Activated CD4-positive, alpha-beta T cell treated with anti-CD3 and anti-CD28 coated beads for 36 hours (primary cell): ENCODE results near the gene SLC9A9. TPM values are rescaled to one million over a fixed set of nuclear protein-coding genes. Genes with fewer than 3 reads are reported as not detected.

Experiments used
- ATAC-seq: fragments of 200-7000 bp; cut with Tn5 transposase; one replicate; pipeline ENCODE4 v1.10.0; 2021; ENCODE audit warnings: mild to moderate bottlenecking, moderate library complexity
- CTCF ChIA-PET: fragments of 350-600 bp; sonication (Branson Sonifier 250); formaldehyde crosslinking; loops from one replicate; lab custom pipeline; 2021; ENCODE audit warnings: antibody characterized with exemption; lab: Charles Lee
- POLR2A ChIA-PET: fragments of 350-600 bp; sonication (Branson Sonifier 250); formaldehyde crosslinking; loops from one replicate; lab custom pipeline; 2021; ENCODE audit warnings: antibody characterized with exemption, inconsistent platforms; lab: Charles Lee
- DNase-seq: peaks from one replicate; pipeline ENCODE4 v3.0.0-alpha.2; 2020
- H3K27ac Mint-ChIP-seq: one replicate; pipeline ENCODE4 v1.8.0; 2021; ENCODE audit warnings: mixed read lengths
- H3K27me3 Mint-ChIP-seq: one replicate; pipeline ENCODE4 v1.8.0; 2021; ENCODE audit warnings: mixed read lengths
- H3K36me3 Mint-ChIP-seq: one replicate; pipeline ENCODE4 v1.8.0; 2021; ENCODE audit warnings: low read depth, mixed read lengths
- H3K4me1 Mint-ChIP-seq: one replicate; pipeline ENCODE4 v1.8.0; 2021; ENCODE audit warnings: mixed read lengths
- H3K4me3 Mint-ChIP-seq: one replicate; pipeline ENCODE4 v1.8.0; 2021; ENCODE audit warnings: mild to moderate bottlenecking, moderate library complexity, mixed read lengths
- H3K9me3 Mint-ChIP-seq: one replicate; pipeline ENCODE4 v1.8.0; 2021; ENCODE audit warnings: low read depth, mixed read lengths
- intact Hi-C, 2 experiments: fragments of 100-400 bp; cut with DNase I in 1 of 2; cut with micrococcal nuclease in 1 of 2; formaldehyde crosslinking; loops; one replicate each; pipeline versions ENCODE4 v1.14.2 to v1.15.1; 2022 to 2024; cut with DNase I, micrococcal nuclease
- total RNA-seq, 2 experiments: library from RNA; stranded (reverse); gene quantifications; one replicate each; pipeline ENCODE4 v1.2.3, GENCODE V29; 2021

SLC9A9 gene
- total RNA-seq, 2 experiments from 2014 or later: 1.4 to 1.6 TPM

- DNase-seq: no peak
- intact Hi-C loops: no loop called here
- no peaks in the 10 kb centered on the region for H3K9me3 Mint-ChIP-seq
- H3K27me3 Mint-ChIP-seq: no peaks in the 10 kb centered on the region
- CTCF ChIA-PET: interaction anchor here (1.1 to 1.6 kb wide), 2 partner anchors 13 to 313 kb away, joined by 4 read pairs; no protein-coding TSS in a partner anchor
- H3K36me3 Mint-ChIP-seq: no peaks in the 10 kb centered on the region
- POLR2A ChIA-PET: interaction anchor here (1.0 kb wide), 1 partner anchor 19 kb away, joined by 4 read pairs; no protein-coding TSS in a partner anchor
- peak; percentile 39 for ATAC-seq
- no peak overlapping the region for H3K4me3 Mint-ChIP-seq
- H3K4me1 Mint-ChIP-seq: peaks cover 28% of the 10 kb centered on the region
- no peak overlapping the region for H3K27ac Mint-ChIP-seq
Observed at GRCh38 chr3:143361589-143361988, 486.7 kb downstream of the SLC9A9 start.

- H3K9me3 Mint-ChIP-seq: no peaks in the 10 kb centered on the region
- ChIA-PET POLR2A (no interaction called here), CTCF (interaction anchor here (0.7 to 1.2 kb wide), 2 partner anchors 11 to 13 kb away, joined by 3 to 4 read pairs; no protein-coding TSS in a partner anchor)
- H3K4me3 Mint-ChIP-seq: no peak overlapping the region
- ATAC-seq (no peak), DNase-seq (no peak)
- intact Hi-C loops: no loop called here
- H3K36me3 Mint-ChIP-seq: no peaks in the 10 kb centered on the region
- no peak overlapping the region for H3K27ac Mint-ChIP-seq
- H3K27me3 Mint-ChIP-seq: no peaks in the 10 kb centered on the region
- peaks cover 28% of the 10 kb centered on the region for H3K4me1 Mint-ChIP-seq
Observed at GRCh38 chr3:143360244-143360643, 488.0 kb downstream of the SLC9A9 start.

GRCh38 chr3:143358793-143359491, 489.3 kb downstream of the SLC9A9 start:
- CTCF ChIA-PET: interaction anchor here (1.2 kb wide), 1 partner anchor 11 kb away, joined by 4 read pairs; no protein-coding TSS in a partner anchor
- no peak overlapping the region for H3K4me3 Mint-ChIP-seq

DNA sequence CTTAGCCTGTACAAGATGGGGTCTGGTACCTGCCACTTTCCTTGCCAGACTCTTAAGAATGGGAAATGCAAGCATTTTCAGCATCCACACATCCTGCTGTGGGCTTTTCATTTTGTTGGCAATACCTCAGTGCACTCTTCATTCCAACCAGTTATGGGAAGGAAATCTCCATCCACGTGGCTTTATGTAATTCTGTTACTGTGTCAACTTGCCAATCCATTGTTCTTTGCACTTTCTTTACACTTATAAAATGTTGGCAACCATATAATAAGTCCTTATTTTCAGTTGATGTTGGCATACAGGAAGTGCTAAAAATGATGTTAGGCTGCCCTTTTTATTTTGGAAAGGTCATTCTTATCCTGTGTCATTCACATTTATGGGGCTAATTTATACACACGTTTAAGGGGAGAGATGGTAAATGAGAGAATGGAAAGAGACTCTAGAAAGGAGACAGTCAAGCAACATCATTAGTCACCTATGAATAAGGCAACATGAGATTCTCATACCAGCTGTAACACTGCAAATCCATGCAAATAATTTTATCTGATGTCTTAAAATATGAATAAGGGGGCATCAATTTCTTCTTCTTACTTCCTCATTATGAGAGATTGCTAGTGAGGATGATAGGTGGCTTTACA, 490.0 kb downstream of the SLC9A9 start:
- Mint-ChIP-seq H3K4me3 (no peak overlapping the region), H3K4me1 (peaks cover 24% of the 10 kb centered on the region), H3K27me3 (no peaks in the 10 kb centered on the region), H3K27ac (no peak overlapping the region), H3K9me3 (no peaks in the 10 kb centered on the region), H3K36me3 (no peaks in the 10 kb centered on the region)
- CTCF ChIA-PET: no interaction called here
- POLR2A ChIA-PET: no interaction called here
- DNase-seq: no peak
- intact Hi-C loops: no loop called here
- ATAC-seq: no peak

More at GRCh38 chr3:143358793-143359491, 489.3 kb downstream of the SLC9A9 start:
- Mint-ChIP-seq H3K27ac (no peak overlapping the region), H3K9me3 (no peaks in the 10 kb centered on the region), H3K4me1 (peaks cover 27% of the 10 kb centered on the region), H3K27me3 (no peaks in the 10 kb centered on the region), H3K36me3 (no peaks in the 10 kb centered on the region)
- DNase-seq: no peak
- POLR2A ChIA-PET: no interaction called here
- intact Hi-C loops: no loop called here
- ATAC-seq: no peak

DNA sequence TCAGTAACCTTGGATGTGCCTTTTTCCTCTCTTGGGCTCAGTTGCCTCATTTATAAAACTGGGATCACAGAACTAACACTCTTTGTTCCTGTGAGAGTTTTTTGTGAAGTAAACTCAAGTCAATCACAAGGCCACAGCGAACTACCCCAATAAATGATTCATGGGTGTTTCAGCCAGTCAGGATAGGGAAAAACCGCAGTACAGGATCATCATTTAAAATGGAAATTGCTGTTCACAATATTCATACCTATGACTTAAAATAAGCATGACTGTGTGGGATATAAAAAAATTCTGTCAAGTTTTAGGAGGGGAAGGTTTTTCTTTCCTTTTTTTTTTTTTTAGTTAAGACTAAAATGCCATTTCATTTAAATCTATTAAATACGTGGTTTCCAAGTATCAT, 490.6 kb downstream of the SLC9A9 start:
- CTCF ChIA-PET: no interaction called here
- Mint-ChIP-seq H3K27me3 (no peaks in the 10 kb centered on the region), H3K4me1 (peaks cover 18% of the 10 kb centered on the region)

DNA sequence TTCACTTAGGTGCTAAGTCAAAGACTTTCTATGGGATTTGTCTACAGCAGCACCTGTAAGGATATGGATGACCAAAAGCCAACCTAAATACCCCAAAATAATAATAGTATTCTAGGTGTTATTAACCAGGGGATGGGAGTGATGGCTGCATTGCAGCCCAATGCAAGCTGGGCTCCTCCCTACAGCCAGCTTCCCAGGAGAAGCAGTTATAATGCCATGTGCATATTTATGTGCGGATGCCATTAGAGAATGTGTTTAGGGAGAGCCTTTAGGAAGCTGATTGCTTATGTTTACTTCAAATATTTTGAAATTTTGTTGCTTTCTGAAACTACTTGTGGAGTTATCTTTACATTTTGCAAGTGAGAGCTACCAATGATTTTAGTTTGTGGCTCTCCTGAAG, 491.4 kb downstream of the SLC9A9 start:
- CTCF ChIA-PET: no interaction called here
- ATAC-seq (no peak), DNase-seq (no peak)
- intact Hi-C loops: no loop called here
- Mint-ChIP-seq H3K27me3 (no peaks in the 10 kb centered on the region), H3K4me3 (no peak overlapping the region), H3K9me3 (no peaks in the 10 kb centered on the region), H3K27ac (no peak overlapping the region), H3K4me1 (peaks cover 10% of the 10 kb centered on the region), H3K36me3 (no peaks in the 10 kb centered on the region)
- POLR2A ChIA-PET: no interaction called here

More for the DNA sequence above, 490.6 kb downstream of the SLC9A9 start:
- POLR2A ChIA-PET: no interaction called here
- intact Hi-C loops: no loop called here
- Mint-ChIP-seq H3K9me3 (no peaks in the 10 kb centered on the region), H3K27ac (no peak overlapping the region), H3K4me3 (no peak overlapping the region), H3K36me3 (no peaks in the 10 kb centered on the region)
- DNase-seq (no peak), ATAC-seq (no peak)

DNA sequence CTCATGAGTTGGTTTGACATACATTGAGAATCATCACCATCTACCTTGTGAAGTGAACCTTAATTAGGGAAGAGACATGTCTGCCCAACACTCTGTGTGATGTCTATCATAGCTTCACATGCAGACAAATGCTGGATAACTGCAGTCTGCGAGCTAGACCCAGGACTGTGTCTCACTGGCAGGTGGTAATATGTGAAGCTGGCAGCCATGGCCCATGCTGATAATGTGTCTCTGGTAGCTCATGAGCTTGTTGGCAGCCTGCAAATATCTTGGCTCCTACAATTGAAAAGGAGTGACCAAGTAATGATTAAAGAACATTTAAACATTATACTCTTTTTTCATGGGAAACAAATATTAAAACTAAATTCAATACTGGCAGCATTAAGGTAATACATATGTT, 493.9 kb downstream of the SLC9A9 start:
- DNase-seq: no peak
- H3K9me3 Mint-ChIP-seq: no peaks in the 10 kb centered on the region
- H3K4me3 Mint-ChIP-seq: no peak overlapping the region
- ATAC-seq: no peak
- CTCF ChIA-PET: no interaction called here
- no peaks in the 10 kb centered on the region for H3K27me3 Mint-ChIP-seq
- intact Hi-C loops: no loop called here
- H3K36me3 Mint-ChIP-seq: no peaks in the 10 kb centered on the region
- POLR2A ChIA-PET: no interaction called here
- H3K27ac Mint-ChIP-seq: no peak overlapping the region
- H3K4me1 Mint-ChIP-seq: peaks cover 12% of the 10 kb centered on the region

DNA sequence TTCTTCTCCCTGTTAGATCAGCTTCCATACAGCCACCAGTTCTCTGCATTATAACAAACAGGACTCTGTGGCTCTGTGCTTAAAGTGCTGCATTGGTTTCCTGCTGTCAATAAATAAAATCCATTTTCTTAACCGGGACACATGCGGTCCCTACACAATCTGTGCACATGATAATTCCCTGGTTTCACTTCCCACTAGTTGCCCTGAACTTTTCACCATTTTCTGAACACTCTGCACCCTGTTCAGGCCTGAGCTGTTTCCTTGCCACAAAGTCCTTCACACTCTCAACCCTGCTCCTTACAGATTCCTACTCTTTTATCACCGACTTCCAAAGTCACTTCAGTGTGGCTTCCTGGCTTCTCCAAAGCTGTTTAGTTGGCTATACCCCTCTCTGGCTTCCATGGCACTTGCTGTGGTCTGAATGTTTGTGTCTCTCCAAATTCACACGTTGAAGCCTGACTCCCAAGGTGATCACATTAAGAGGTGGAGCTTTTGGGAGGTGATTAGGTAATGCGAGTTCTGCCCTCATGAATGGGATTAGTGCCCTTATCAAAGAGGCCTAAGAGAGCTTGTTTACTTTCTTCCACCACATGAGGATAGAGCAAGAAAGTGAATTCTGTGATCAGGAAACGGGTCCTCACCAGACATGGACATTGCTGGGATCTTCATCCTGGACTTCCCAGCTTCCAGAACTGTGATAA, 495.3 kb downstream of the SLC9A9 start:
- ATAC-seq (no peak), DNase-seq (no peak)
- H3K4me1 Mint-ChIP-seq: peaks cover 23% of the 10 kb centered on the region
- POLR2A ChIA-PET: no interaction called here
- intact Hi-C loops: no loop called here
- H3K36me3 Mint-ChIP-seq: no peaks in the 10 kb centered on the region
- no peak overlapping the region for H3K4me3 Mint-ChIP-seq
- H3K9me3 Mint-ChIP-seq: no peaks in the 10 kb centered on the region
- H3K27me3 Mint-ChIP-seq: no peaks in the 10 kb centered on the region
- CTCF ChIA-PET: interaction anchor here (0.8 kb wide), 1 partner anchor 11 kb away, joined by 3 read pairs; no protein-coding TSS in a partner anchor
- no peak overlapping the region for H3K27ac Mint-ChIP-seq

- H3K27me3 Mint-ChIP-seq: no peaks in the 10 kb centered on the region
- H3K4me1 Mint-ChIP-seq: peaks cover 29% of the 10 kb centered on the region
- ATAC-seq (no peak), DNase-seq (no peak)
- no peaks in the 10 kb centered on the region for H3K9me3 Mint-ChIP-seq
- no peaks in the 10 kb centered on the region for H3K36me3 Mint-ChIP-seq
- H3K4me3 Mint-ChIP-seq: no peak overlapping the region
- POLR2A ChIA-PET: no interaction called here
- no peak overlapping the region for H3K27ac Mint-ChIP-seq
- CTCF ChIA-PET: interaction anchor here (0.8 to 1.1 kb wide), 2 partner anchors 13 to 14 kb away, joined by 3 read pairs; no protein-coding TSS in a partner anchor
- intact Hi-C loops: no loop called here
Observed at GRCh38 chr3:143351895-143352608, 496.2 kb downstream of the SLC9A9 start.

GRCh38 chr3:143351354-143351753, 496.9 kb downstream of the SLC9A9 start:
- ATAC-seq (no peak), DNase-seq (no peak)
- H3K4me3 Mint-ChIP-seq: no peak overlapping the region
- H3K4me1 Mint-ChIP-seq: peaks cover 29% of the 10 kb centered on the region
- POLR2A ChIA-PET: no interaction called here
- intact Hi-C loops: no loop called here
- H3K36me3 Mint-ChIP-seq: no peaks in the 10 kb centered on the region
- H3K27me3 Mint-ChIP-seq: no peaks in the 10 kb centered on the region
- H3K9me3 Mint-ChIP-seq: no peaks in the 10 kb centered on the region
- CTCF ChIA-PET: interaction anchor here (1.0 to 1.1 kb wide), 2 partner anchors 12 to 191 kb away, joined by 3 read pairs; no protein-coding TSS in a partner anchor
- H3K27ac Mint-ChIP-seq: no peak overlapping the region

DNA sequence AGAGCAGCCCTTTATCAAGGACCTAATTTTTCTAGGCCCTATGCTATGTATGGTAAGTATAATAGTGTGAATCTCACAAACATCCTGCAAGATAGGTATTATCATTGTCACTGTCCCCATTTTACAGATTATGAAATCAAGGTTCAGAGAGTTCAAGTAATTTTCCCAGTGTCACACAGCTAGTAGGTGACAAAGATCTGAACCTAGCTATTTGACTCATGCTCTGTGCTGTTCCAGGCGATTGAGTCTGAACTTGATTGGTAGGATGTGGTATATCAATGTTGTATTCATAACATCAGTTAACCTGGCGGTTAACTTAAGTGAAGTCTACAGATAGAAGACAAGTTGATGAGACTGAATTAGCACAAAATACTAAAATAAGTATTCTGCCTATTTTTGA, 498.8 kb downstream of the SLC9A9 start:
- no peaks in the 10 kb centered on the region for H3K27me3 Mint-ChIP-seq
- ChIA-PET POLR2A (no interaction called here), CTCF (interaction anchor here (1.2 to 1.9 kb wide), 4 partner anchors 11 to 325 kb away, joined by 3 to 7 read pairs (median 4); no protein-coding TSS in a partner anchor)
- no peak overlapping the region for H3K27ac Mint-ChIP-seq
- H3K4me3 Mint-ChIP-seq: no peak overlapping the region
- ATAC-seq (peak; percentile 96), DNase-seq (no peak)
- no peaks in the 10 kb centered on the region for H3K9me3 Mint-ChIP-seq
- H3K36me3 Mint-ChIP-seq: no peaks in the 10 kb centered on the region
- intact Hi-C loops: loop anchor here in 1 of 2 experiments (10.0 kb wide), 1 partner anchor 225 kb away; no protein-coding TSS in a partner anchor
- peaks cover 33% of the 10 kb centered on the region for H3K4me1 Mint-ChIP-seq
